Measurements from ENCODE around the gene CAPN13. TPM values are rescaled to one million over a fixed set of nuclear protein-coding genes. Genes with fewer than 3 reads are reported as not detected.

Gene CAPN13
- total RNA-seq, 1 experiment from 2014 or later: not detected

GRCh38 chr2:30675758-30676157 is 131.5 kb downstream of the CAPN13 start:
- POLR2A ChIA-PET: no interaction called here
- intact Hi-C loops (cut with micrococcal nuclease): no loop called here
- Mint-ChIP-seq H3K9me3 (ENCODE audit: unreplicated experiment) (no peaks in the 10 kb centered on the region), H3K27me3 (ENCODE audit: insufficient read depth, unreplicated experiment) (no peaks in the 10 kb centered on the region), H3K4me1 (ENCODE audit: insufficient read depth, unreplicated experiment) (no peaks in the 10 kb centered on the region), H3K36me3 (ENCODE audit: insufficient read depth, unreplicated experiment) (no peaks in the 10 kb centered on the region), H3K27ac (ENCODE audit: low read depth, unreplicated experiment) (no peak overlapping the region), H3K4me3 (ENCODE audit: unreplicated experiment) (no peak overlapping the region)
- DNase-seq (ENCODE audit: unreplicated experiment): no peak
- BruUV-seq (replicated peaks): no TSS peak
- TF ChIP-seq CTCF (IDR thresholded peaks at IDR 0.05; ENCODE audit: unreplicated experiment): no peak
- CTCF ChIA-PET: interaction anchor here (1.2 kb wide), 1 partner anchor 462 kb away, joined by 3 read pairs; no protein-coding TSS in a partner anchor

- H3K36me3 Mint-ChIP-seq (ENCODE audit: insufficient read depth, unreplicated experiment): no peaks in the 10 kb centered on the region
- H3K4me3 Mint-ChIP-seq (ENCODE audit: unreplicated experiment): no peak overlapping the region
- H3K27ac Mint-ChIP-seq (ENCODE audit: low read depth, unreplicated experiment): no peak overlapping the region
- peaks cover 19% of the 10 kb centered on the region for H3K9me3 Mint-ChIP-seq (ENCODE audit: unreplicated experiment)
- intact Hi-C loops (cut with micrococcal nuclease): no loop called here
- TF ChIP-seq CTCF (IDR thresholded peaks at IDR 0.05; ENCODE audit: unreplicated experiment): no peak
- ChIA-PET CTCF (interaction anchor here (1.0 kb wide), 1 partner anchor 498 kb away, joined by 3 read pairs; no protein-coding TSS in a partner anchor), POLR2A (no interaction called here)
- H3K4me1 Mint-ChIP-seq (ENCODE audit: insufficient read depth, unreplicated experiment): no peaks in the 10 kb centered on the region
- H3K27me3 Mint-ChIP-seq (ENCODE audit: insufficient read depth, unreplicated experiment): no peaks in the 10 kb centered on the region
- no TSS peak for BruUV-seq (replicated peaks)
- no peak for DNase-seq (ENCODE audit: unreplicated experiment)
These were observed 134.1 kb downstream of the CAPN13 start for GRCh38 chr2:30673127-30673526.
